Left lung (tissue), 10 donors: ENCODE measurements around the gene UBXN1. TPM values are rescaled to one million over a fixed set of nuclear protein-coding genes. Genes with fewer than 3 reads are reported as not detected.

ENCODE experiments used
- ATAC-seq: fragments of 200-7000 bp; cut with Tn5 transposase; one replicate; pipeline ENCODE4 v1.9.1; 2020; ENCODE audit warnings: moderate library complexity
- DNase-seq, 4 donors: peaks; one replicate each; pipeline ENCODE4 v3.0.0-alpha.2; 2013 to 2020
- H3K27ac ChIP-seq, 2 donors: fragments of 200-600 bp; sonication (generic) in 1 of 2; one replicate each; pipeline versions ENCODE4 v1.5.0 to v1.8.0; 2020 to 2021
- H3K27me3 ChIP-seq, 2 donors: fragments of 200-600 bp; sonication (generic) in 1 of 2; one replicate each; pipeline versions ENCODE4 v1.5.0 to v1.8.0; 2020 to 2021
- H3K36me3 ChIP-seq, 2 donors: fragments of 200-600 bp; sonication (generic) in 1 of 2; one replicate each; pipeline versions ENCODE4 v1.5.0 to v1.8.0; 2020 to 2021
- H3K4me1 ChIP-seq, 2 donors: fragments of 200-600 bp; one replicate each; pipeline ENCODE4 v1.8.0; 2021
- H3K4me3 ChIP-seq, 2 donors: fragments of 200-600 bp; sonication (generic) in 1 of 2; one replicate each; pipeline versions ENCODE4 v1.5.0 to v1.8.0; 2020 to 2021; ENCODE audit warnings: mild to moderate bottlenecking in 1 of 2
- H3K9me3 ChIP-seq, 2 donors: fragments of 200-600 bp; sonication (generic) in 1 of 2; one replicate each; pipeline versions ENCODE4 v1.5.0 to v1.8.0; 2020 to 2021
- CTCF ChIP-seq, 2 donors: fragments of 200-600 bp; sonication (generic) in 1 of 2; IDR thresholded peaks; one replicate each; pipeline versions ENCODE4 v1.5.0 to v1.8.0; 2021; ENCODE audit warnings: antibody characterized with exemption in 2 of 2
- intact Hi-C, 2 donors: fragments of 100-400 bp; cut with DNase I; formaldehyde crosslinking; loops; one replicate each; pipeline versions ENCODE4 v1.11.2 to v1.14.2; 2022
- polyA plus RNA-seq, 6 donors: library from polyadenylated mRNA; unstranded; fragments of 120-200 nt; gene quantifications; one replicate each; pipeline ENCODE4 v1.2.1, GENCODE V29; 2013; ENCODE audit not compliant: insufficient read length in 6 of 6
- total RNA-seq, 2 donors: library from RNA; stranded (reverse); fragmentation: NEBNext Ultra II Directional; extraction: Animal tissue kit (Norgen Biotek cat#: 25700); gene quantifications; one replicate each; pipeline ENCODE4 v1.2.1, GENCODE V29; 2021
- donor health status: DM: no; HTN: yes; CAD: no.
- donor health status: DM: no; HTN: no; CAD: no.

The UBXN1 gene
- total and polyA plus RNA-seq, 8 donors = 67.5 to 169 (median 145) TPM

DNA sequence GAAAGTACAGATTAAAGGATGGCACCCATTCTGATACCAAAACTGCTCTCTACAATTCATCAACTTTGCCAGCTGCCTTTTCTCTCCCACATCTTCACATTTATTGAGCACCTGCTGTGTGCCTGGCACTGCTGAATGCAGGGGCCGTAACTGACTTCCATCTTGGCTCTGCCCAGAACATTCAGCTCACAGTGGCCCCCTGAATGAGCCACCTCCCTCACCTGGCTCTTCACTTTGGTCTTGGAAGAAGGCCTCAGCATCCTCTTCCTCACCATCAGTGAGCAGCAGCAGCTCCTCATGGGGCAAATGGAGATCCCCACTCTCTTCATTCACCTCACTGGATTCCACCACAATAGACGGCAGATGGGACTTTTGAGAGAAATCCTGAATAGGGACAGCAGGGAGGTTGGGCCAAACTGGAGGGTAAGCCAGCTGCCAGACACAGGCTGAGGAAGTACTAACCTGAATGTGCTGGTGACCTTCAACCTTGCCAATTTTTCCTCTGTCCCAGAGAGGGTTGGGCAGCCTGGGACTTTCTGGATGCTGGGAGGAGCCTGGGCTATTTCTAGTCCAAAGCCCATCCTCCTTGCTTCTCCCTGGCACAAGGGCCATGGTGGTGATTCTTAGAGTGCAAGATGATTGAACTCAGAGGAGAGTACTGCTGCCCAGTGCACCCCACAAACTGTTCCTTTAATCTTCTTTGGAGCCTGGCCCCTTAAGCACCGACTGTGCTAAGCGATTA is 9.3 kb downstream of the UBXN1 start:
- ATAC-seq (no peak), DNase-seq (no peak)
- Histone ChIP-seq H3K4me1 (peaks cover 30 to 66% of the 10 kb centered on the region in 2 donors), H3K27ac (no peak overlapping the region), H3K4me3 (no peak overlapping the region), H3K27me3 (no peaks in the 10 kb centered on the region), H3K9me3 (no peaks in the 10 kb centered on the region), H3K36me3 (peaks cover 0 to 31% of the 10 kb centered on the region in 2 donors)
- intact Hi-C loops = no loop called here
- TF ChIP-seq CTCF (IDR thresholded peaks at IDR 0.05) = no peak

DNA sequence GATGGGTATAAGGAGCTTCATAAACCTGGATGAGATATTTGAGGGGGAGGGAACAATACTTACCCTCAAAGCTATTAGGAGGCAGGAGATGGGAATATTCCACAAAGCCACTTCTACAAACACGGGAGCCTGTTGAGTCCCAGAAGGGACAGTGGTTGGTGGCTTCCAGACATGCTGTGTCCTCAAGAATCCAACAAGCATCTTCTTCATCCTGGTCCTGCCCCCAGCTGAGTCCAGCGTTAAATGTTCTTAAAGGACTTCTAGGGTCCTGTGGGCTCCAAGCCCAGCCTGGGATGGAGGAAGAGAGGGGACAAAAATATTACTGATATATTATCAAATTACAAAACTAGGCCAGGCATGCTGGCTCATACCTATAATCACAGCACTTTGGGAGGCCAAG is 11.4 kb downstream of the UBXN1 start:
- Histone ChIP-seq H3K27ac (no peak overlapping the region), H3K4me3 (no peak overlapping the region)
- intact Hi-C loops = no loop called here

DNA sequence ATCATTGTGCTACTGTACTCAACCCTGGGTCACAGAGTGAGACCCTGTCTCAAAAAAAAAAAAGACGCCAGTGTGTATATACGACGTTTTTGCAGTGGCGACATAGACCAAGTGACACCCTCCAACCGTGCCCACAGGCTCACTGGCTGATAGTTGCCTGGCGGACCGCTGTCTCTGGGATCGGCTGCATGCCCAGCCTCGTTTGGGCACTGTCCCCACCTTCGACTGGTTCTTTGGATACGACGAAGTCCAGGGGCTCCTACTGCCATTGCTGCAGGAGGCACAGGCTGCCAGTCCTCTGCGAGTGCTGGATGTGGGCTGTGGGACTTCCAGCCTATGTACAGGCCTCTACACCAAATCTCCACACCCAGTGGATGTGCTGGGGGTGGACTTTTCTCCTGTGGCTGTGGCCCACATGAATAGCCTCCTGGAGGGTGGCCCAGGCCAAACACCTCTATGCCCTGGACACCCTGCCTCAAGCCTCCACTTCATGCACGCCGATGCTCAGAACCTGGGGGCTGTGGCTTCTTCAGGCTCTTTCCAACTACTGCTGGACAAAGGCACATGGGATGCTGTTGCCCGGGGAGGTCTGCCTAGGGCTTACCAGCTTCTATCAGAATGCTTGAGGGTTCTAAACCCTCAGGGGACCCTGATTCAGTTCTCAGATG is 12.5 kb downstream of the UBXN1 start:
- peak overlapping the region; percentile 89 to 94 for H3K27ac ChIP-seq
- H3K27me3 ChIP-seq = no peaks in the 10 kb centered on the region
- peaks cover 0 to 34% of the 10 kb centered on the region in 2 donors for H3K36me3 ChIP-seq
- peak overlapping the region; percentile 86 to 90 for H3K4me3 ChIP-seq
- peaks cover 24 to 69% of the 10 kb centered on the region in 2 donors for H3K4me1 ChIP-seq
- H3K9me3 ChIP-seq = no peaks in the 10 kb centered on the region
- intact Hi-C loops = no loop called here
- no peak for TF ChIP-seq CTCF (IDR thresholded peaks at IDR 0.05)
- no peak for DNase-seq
- no peak for ATAC-seq

More for the DNA sequence above, 11.4 kb downstream of the UBXN1 start:
- TF ChIP-seq CTCF (IDR thresholded peaks at IDR 0.05) = no peak
- Histone ChIP-seq H3K36me3 (peaks cover 0 to 23% of the 10 kb centered on the region in 2 donors), H3K4me1 (peaks cover 24 to 72% of the 10 kb centered on the region in 2 donors), H3K9me3 (no peaks in the 10 kb centered on the region), H3K27me3 (no peaks in the 10 kb centered on the region)
- ATAC-seq = no peak
- no peak for DNase-seq

GRCh38 chr11:62665599-62666258 is 13.1 kb downstream of the UBXN1 start:
- Histone ChIP-seq H3K27me3 (no peaks in the 10 kb centered on the region), H3K4me1 (peaks cover 20 to 64% of the 10 kb centered on the region in 2 donors), H3K4me3 (peak overlapping the region; percentile 86 to 90), H3K9me3 (no peaks in the 10 kb centered on the region), H3K27ac (peak overlapping the region; percentile 89 to 94), H3K36me3 (peaks cover 0 to 40% of the 10 kb centered on the region in 2 donors)
- intact Hi-C loops = no loop called here
- peak in 2 of 4 donors; percentile 53 to 83 for DNase-seq
- no peak for TF ChIP-seq CTCF (IDR thresholded peaks at IDR 0.05)
- ATAC-seq = peak; percentile 53
